Stimulated activated memory B cell treated with anti-CD40 and anti-IgM and Interleukin-4, amounts not matched to agents 10 μg/mL and 1 μg/mL and 100 μg/mL, for 72 hours (primary cell): ENCODE measurements around the gene HOXA6.

Experiments used
- ATAC-seq: fragments of 150-1000 bp; cut with Tn5 transposase; 2 replicates; pipeline ENCODE4 v1.10.0; 2021
- H3K27ac Mint-ChIP-seq: one replicate; pipeline ENCODE4 v1.8.0; 2022; ENCODE audit warnings: mild to moderate bottlenecking, mixed read lengths
- H3K27me3 Mint-ChIP-seq: one replicate; pipeline ENCODE4 v1.8.0; 2022; ENCODE audit warnings: mixed read lengths
- H3K36me3 Mint-ChIP-seq: one replicate; pipeline ENCODE4 v1.8.0; 2022; ENCODE audit warnings: mixed read lengths
- H3K4me1 Mint-ChIP-seq: one replicate; pipeline ENCODE4 v1.8.0; 2022; ENCODE audit warnings: mixed read lengths
- H3K4me3 Mint-ChIP-seq: one replicate; pipeline ENCODE4 v1.8.0; 2022; ENCODE audit warnings: mild to moderate bottlenecking, moderate library complexity, mixed read lengths
- H3K9me3 Mint-ChIP-seq: one replicate; pipeline ENCODE4 v1.8.0; 2022; ENCODE audit warnings: mixed read lengths

HOXA6 gene

DNA sequence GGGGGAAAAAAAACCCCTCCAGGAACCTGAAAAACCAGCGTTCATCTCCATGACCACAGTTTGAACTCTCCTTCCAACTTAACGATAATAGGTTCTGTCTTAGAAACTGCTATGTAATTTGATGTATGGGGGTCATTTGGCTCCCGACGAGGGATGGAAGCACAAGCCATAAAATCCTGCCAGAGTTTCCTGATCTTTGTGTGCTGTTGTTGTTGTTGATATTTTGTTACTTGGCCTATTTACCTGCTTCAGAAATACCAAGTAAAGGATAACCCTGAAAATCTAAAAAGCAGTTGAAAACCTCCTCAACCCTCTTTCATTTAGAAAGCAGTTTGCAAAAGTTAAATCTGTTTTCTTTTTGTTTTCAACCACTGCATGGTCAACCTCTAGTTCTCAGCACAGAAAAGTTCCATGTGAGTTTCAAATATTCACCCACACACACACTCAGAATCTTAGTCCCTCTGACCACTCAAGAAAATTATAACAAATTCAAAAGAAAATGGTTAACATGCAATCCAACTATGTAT, 35.8 kb downstream of the HOXA6 start:
- no peak overlapping the region for H3K4me3 Mint-ChIP-seq
- peaks cover 3% of the 10 kb centered on the region for H3K9me3 Mint-ChIP-seq
- peaks cover 5% of the 10 kb centered on the region for H3K36me3 Mint-ChIP-seq
- peaks cover 9% of the 10 kb centered on the region for H3K27me3 Mint-ChIP-seq
- no peak for ATAC-seq
- H3K27ac Mint-ChIP-seq, result no peak overlapping the region
- H3K4me1 Mint-ChIP-seq, result no peaks in the 10 kb centered on the region

DNA sequence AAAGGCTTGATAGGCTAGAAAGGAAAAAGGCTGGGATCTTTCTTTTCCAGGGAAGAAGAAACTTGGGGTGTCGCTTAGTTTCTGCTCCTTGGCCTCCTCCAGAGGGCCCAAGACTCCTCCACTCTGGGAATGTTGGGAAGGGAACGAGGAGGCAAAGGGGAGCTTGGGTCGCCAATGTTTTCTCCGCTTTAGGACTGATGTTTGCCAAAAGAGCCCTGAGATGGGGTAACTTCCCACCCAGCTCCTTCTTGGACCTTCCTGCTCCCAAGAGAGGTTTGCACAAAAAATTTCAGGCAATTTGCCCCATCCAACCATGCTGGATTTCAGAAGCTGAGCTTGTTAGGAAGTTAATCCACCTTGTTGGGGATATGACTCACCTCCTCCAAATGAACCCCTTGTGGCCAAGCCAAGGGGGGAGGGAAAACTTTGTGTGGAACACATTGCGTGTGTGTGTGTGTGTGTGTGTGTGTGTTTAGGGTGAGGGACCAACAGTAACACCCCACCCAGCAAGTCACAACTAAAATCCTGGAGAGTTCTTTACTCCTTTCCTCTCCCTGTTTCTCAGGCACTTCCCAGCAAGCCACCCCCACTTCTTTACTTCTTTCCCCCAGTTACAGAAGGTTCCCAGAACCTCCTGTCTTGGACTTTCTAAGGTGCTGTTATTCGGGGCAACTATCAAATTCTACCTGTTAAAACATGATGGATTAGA, 36.4 kb downstream of the HOXA6 start:
- H3K36me3 Mint-ChIP-seq, result peaks cover 5% of the 10 kb centered on the region
- H3K27ac Mint-ChIP-seq, result no peak overlapping the region
- H3K4me1 Mint-ChIP-seq, result no peaks in the 10 kb centered on the region
- H3K27me3 Mint-ChIP-seq, result peaks cover 9% of the 10 kb centered on the region
- H3K9me3 Mint-ChIP-seq, result peaks cover 3% of the 10 kb centered on the region
- ATAC-seq, result no peak
- H3K4me3 Mint-ChIP-seq, result no peak overlapping the region

DNA sequence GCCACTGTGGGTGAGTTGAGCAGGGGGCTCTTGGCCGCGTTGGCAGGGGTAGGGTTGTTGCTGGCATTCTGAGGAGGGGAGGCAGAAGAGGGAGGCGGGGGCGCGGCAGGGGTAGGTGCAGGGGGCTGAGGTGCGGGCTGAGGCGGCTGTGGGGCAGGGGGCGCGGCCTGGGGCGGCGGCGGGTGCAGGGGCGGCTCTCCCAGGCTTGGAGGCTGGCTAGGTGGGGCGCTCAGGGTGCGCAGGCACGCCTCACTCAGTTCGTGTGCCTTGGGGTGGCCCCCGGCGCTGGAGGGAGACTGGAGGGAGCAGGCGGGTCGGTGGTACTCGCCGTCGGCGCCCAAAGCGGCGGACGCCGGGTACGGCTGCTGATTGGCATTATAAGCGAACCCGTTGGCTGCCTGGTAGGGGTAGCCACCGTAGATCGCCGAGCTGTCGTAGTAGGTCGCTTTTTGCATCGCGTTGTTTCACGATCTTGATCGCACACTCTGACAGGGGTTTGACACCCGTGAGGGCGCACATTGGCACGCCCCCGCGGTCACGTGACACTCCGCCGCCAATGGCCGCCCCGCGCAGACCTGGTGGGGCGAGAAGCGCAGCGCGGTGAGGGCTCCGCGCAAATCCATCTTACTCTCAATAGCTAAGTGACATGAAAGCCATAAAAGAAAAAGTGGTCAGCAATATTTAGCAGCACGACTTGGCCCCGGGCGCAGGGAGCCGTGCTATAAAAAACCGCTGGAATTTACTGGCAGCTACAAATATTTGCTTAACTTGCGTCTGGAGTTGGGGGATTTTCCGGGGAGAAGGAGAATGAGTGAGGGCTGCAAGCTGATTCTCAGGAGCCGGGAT, 37.2 kb downstream of the HOXA6 start:
- Mint-ChIP-seq H3K4me1 (no peaks in the 10 kb centered on the region), H3K4me3 (no peak overlapping the region), H3K27me3 (peaks cover 9% of the 10 kb centered on the region)

DNA sequence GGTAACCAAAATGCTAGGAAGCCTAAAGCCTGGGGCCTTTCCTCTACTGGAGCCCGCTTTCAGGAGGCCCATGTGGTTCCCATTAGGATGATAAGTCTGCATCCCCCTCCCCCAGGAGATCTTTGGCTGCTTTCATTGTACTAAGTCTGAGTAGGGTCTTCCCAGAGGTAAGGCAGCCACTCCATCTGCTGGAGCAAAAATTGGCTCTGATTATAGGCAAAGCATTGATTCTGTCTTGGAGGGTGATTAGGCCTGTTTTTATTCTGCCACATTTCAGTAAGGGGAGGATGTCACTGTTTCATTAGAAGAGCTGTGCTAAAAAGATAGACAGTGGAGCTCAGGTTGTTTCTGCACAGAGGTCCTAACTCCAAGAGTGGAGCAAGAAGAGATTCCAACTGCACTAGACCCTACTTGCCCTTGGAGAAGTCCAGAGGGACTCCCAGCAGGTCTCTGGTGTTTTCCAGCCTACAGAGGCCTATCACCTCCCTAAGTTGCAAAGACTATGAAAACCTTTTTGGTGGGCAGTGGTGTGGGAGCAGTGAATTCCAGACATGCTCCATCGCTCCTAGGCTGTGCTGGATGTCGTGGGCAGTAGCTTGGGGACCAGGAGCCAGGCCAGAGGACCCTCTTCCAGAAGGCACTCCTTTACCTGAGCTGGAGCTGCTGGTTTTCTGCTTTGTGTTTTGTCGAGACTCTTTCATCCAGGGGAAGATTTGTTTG, 37.9 kb downstream of the HOXA6 start:
- no peak overlapping the region for H3K27ac Mint-ChIP-seq
- no peaks in the 10 kb centered on the region for H3K4me1 Mint-ChIP-seq
- ATAC-seq, result no peak
- H3K27me3 Mint-ChIP-seq, result peaks cover 16% of the 10 kb centered on the region
- H3K9me3 Mint-ChIP-seq, result peaks cover 3% of the 10 kb centered on the region
- no peak overlapping the region for H3K4me3 Mint-ChIP-seq
- H3K36me3 Mint-ChIP-seq, result peaks cover 5% of the 10 kb centered on the region

More for the DNA sequence above, 37.2 kb downstream of the HOXA6 start:
- ATAC-seq, result peak; percentile 36
- Mint-ChIP-seq H3K9me3 (peaks cover 3% of the 10 kb centered on the region), H3K36me3 (peaks cover 5% of the 10 kb centered on the region), H3K27ac (no peak overlapping the region)

DNA sequence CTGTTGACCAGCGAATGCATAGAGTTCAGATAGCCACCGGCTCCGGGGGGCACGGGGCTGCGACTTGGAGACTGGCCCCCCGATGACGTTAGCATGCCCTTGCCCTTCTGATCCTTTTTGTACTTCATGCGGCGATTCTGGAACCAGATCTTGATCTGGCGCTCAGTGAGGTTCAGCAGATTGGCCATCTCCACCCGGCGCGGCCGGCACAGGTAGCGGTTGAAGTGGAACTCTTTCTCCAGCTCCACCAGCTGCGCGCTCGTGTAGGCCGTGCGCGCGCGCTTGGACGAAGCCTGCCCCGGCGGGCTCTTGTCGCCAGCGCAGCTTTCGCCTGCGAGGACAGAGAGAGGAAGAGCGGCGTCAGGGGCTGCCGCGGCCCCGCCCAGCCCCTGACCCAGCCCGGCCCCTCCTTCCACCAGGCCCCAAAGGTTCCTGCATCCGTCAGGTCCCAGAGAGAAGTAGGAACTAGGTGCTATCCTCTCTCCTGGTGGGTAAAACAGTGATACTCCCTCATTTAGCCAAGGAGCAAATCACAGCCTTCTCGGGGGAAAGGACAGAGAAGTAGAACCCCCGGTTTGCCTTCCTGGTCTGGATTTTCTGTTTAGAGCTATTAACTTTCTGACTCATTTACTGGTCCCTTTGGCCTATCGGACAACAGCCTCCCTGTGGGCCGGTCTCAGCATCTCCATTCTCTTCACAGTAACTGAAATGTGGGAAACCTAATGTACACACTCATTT, 39.0 kb downstream of the HOXA6 start:
- peaks cover 26% of the 10 kb centered on the region for H3K27me3 Mint-ChIP-seq
- H3K27ac Mint-ChIP-seq, result no peak overlapping the region
- H3K36me3 Mint-ChIP-seq, result peaks cover 5% of the 10 kb centered on the region
- ATAC-seq, result no peak
- no peak overlapping the region for H3K4me3 Mint-ChIP-seq
- H3K4me1 Mint-ChIP-seq, result no peaks in the 10 kb centered on the region
- H3K9me3 Mint-ChIP-seq, result peaks cover 3% of the 10 kb centered on the region

DNA sequence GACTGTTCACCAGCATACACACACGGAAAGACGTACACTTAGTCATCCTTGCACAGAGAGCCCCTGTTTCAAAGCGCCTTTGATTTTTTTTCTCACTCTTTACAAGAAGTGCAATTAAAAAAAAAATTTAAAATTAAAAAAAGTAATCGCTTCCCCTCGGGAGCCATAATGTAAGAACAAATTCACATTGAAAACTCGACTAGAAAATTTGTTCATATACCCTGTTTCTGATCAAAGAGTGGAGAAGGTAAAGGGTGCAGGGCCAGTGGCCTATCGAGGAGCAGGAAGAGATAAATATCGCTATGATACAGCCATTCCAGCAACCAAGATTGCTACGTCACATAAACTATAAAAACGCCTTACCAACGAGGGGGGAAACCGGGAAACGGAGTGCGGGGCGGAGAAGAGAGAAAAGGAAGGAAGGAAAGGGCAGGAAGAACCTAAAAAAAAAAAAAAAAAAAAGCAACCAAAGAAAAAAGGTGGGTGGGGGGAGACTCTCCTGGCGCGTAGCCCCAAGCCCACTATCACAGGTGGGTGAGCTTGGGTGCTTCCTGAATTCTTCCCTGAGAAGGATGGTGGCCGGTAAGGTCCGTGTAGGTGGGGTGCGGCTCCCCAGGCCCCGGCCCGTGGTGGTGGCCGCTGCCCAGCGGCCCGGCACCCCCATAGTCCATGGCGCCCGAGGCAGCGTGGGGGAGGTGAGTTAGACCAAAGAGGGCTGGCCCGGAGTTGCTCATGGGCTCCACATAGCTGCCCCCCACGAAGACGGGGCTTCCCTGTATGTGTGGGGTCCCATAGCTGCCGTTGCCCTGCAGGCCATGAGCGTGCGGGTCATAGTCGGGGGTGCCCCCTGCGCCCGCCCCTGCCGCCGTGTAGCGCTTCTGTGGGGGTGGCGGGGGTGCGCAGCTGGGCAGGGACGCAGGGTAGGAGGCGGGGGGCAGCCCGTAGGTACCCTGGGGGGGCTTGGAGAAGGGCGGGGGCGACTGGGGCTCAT, 39.9 kb downstream of the HOXA6 start:
- H3K9me3 Mint-ChIP-seq, result peaks cover 3% of the 10 kb centered on the region
- H3K27ac Mint-ChIP-seq, result no peak overlapping the region
- ATAC-seq, result no peak
- peaks cover 35% of the 10 kb centered on the region for H3K27me3 Mint-ChIP-seq
- peaks cover 6% of the 10 kb centered on the region for H3K4me1 Mint-ChIP-seq
- H3K36me3 Mint-ChIP-seq, result peaks cover 5% of the 10 kb centered on the region
- H3K4me3 Mint-ChIP-seq, result no peak overlapping the region

DNA sequence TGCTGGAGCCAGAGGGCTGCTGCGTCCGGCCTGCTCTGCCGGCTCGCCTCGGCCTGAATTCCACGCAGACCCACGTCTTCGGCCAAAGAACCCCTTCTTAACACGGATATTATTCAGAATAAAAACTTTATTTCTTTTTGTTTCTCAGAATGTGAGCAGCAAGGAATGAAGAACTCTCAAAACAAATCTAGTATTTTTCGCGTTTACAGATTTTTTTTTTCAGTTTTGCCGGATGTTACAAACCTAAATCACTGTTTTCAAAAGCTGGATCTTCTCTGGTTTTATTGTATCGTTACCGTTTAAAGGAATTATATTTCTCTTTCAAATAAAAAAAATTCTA, 40.7 kb downstream of the HOXA6 start:
- Mint-ChIP-seq H3K9me3 (peaks cover 3% of the 10 kb centered on the region), H3K4me3 (no peak overlapping the region), H3K36me3 (peaks cover 6% of the 10 kb centered on the region), H3K4me1 (peaks cover 11% of the 10 kb centered on the region), H3K27ac (no peak overlapping the region), H3K27me3 (peaks cover 43% of the 10 kb centered on the region)
- no peak for ATAC-seq

DNA sequence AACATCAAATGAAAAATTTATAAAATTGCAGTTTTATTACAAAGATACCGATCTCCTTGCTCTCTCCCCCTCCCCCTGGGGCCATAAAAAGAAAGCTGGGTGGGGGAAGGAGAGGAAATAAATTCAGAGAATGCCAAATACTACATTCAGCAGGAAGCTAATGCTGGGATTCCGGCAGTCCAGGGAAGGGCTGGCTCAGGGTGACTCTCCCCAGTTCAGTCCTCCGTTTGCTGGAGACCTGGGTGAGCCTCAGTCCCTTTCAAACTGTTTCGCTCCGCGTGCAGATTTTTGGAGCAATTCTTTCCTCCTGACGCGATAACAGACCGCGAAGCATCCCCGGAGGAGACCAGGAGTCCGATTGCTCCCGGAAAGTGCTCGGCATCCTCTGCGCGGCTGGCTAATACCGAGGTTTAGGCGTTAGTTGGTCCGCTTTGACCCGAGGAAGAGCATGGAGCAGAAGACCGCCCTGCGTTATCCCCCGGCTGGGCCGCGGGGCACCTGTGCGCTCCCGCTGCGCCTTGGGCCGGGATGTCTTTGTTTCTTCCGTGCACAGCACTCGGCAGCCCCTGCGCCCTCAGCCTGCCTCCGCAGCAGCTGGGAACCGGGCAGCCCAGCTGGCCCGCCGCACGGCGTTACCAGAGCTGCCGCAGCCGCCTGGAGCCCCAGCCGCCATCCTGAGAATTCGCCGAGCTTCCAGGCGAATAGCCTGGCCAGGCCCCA, 41.2 kb downstream of the HOXA6 start:
- Mint-ChIP-seq H3K27me3 (peaks cover 48% of the 10 kb centered on the region), H3K9me3 (peaks cover 3% of the 10 kb centered on the region), H3K4me1 (peaks cover 11% of the 10 kb centered on the region), H3K27ac (no peak overlapping the region), H3K4me3 (no peak overlapping the region), H3K36me3 (peaks cover 11% of the 10 kb centered on the region)
- ATAC-seq, result no peak

DNA sequence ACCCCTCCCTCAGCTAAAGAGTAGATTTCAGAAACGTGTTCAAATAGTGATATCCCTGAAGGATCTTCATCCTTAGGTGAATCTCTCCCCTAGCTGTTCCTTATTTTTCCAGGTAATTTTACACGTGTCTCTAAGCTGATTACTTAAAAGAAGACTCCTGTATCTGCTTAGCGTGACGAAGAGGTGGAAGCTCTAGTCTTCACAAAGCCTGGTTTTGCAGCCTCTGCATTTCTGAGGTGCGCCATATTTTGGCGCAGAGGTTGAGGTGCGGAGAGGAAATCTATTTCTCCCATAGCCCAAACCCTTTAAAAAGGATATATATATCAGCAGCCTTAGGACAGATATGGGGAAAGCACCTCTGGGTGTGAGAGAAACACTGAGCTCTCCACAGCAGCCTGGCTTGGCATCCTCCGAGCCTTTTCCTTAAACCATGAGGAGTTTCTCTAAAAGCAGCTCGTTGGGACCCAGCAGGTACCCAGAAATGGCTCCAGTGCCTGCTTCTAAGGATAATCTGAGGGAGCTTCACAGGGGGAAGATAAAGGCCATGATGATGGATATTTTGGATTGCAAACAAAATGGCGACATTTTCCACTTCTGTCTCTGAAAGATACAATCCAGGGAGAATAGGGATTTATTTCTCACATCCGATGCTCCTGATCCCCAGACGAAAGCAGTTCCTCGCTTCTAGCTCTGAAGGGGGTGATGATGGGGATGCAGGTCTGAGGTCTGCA, 42.1 kb downstream of the HOXA6 start:
- ATAC-seq, result no peak
- H3K27ac Mint-ChIP-seq, result no peak overlapping the region
- H3K27me3 Mint-ChIP-seq, result peaks cover 57% of the 10 kb centered on the region
- peaks cover 20% of the 10 kb centered on the region for H3K36me3 Mint-ChIP-seq
- H3K9me3 Mint-ChIP-seq, result peaks cover 3% of the 10 kb centered on the region
- H3K4me1 Mint-ChIP-seq, result peaks cover 11% of the 10 kb centered on the region
- H3K4me3 Mint-ChIP-seq, result no peak overlapping the region

DNA sequence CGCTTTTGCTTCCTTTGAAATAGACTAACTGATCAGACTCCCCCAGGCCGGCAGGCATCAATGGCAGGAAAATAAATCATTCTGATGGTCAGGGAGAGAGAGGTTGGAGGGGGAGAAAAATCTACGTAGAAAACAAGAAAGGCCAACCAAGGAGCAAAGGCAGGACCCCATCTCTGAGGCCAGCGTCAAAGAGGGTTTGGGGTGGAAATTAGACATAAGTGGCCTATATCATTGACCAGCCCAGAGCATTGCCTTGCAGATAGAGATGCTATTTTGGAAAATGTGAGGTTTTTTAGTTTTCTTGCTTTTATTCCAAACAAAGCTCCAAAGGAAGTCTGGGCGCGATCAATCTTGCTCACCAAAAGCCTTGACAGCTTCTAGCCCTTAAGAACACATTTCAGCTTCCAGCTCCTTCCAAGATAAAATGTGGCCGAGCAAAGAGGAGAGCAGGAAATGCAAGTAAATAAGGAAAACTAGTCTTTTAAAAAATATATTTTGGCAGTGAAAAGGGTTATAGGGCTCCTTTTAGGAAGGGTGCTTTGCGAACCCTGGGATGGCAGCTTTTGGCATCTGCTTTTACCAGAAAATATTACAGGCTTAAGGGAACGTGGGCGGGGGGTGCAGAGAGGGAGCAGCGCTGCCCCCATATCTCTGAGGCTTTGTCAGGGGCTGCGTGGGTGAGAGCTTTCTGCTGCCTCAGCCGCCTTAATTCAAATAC, 43.1 kb downstream of the HOXA6 start:
- ATAC-seq, result no peak
- Mint-ChIP-seq H3K27me3 (peaks cover 67% of the 10 kb centered on the region), H3K36me3 (peaks cover 29% of the 10 kb centered on the region), H3K27ac (no peak overlapping the region), H3K4me3 (no peak overlapping the region), H3K9me3 (peaks cover 3% of the 10 kb centered on the region), H3K4me1 (peaks cover 11% of the 10 kb centered on the region)

DNA sequence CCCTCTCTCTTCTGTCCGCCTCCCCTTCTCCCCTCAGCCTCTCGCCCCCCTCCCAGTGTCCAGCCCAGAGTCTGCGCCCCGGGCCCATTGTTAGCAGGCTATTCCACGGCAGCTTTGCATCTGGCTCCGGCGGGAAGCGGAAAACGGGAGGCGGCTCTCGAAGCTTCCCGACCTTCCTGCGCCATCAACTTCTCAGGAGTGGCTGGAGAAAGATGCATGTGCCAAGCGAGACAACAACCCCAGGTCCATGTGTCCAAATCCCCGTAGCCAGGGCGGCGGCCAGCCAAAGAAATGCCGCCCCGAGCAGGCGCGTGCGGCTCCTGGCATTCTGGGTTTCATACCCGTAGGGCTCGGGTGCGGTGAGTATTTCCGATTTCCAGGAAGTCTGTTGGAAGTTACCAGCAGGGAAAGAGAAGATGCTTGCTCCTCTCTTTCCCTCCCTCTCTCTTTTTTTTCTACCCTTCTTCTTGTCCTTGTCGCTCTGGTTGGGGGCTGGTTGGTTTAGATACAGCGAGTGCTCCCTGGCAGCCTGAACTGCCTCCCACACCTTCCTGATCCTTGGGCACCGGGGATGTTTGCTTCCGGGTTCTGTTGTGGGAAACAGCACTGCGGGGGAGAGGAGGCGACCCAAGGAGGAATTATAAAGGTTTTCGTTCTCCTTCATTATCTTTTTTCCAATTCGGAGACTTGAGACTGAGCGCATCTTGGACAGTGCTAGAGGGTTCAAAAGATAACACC, 43.9 kb downstream of the HOXA6 start:
- ATAC-seq, result no peak
- H3K27me3 Mint-ChIP-seq, result peaks cover 75% of the 10 kb centered on the region
- H3K27ac Mint-ChIP-seq, result no peak overlapping the region
- H3K9me3 Mint-ChIP-seq, result peaks cover 3% of the 10 kb centered on the region
- peaks cover 15% of the 10 kb centered on the region for H3K4me1 Mint-ChIP-seq
- no peak overlapping the region for H3K4me3 Mint-ChIP-seq
- H3K36me3 Mint-ChIP-seq, result peaks cover 37% of the 10 kb centered on the region
